Tibial nerve (tissue), 4 donors: Measurements from ENCODE around the gene SMIM24. TPM values are rescaled to one million over a fixed set of nuclear protein-coding genes. Genes with fewer than 3 reads are reported as not detected.

Experiments used
- DNase-seq, 2 donors: peaks; one replicate each; pipeline ENCODE4 v3.0.0-alpha.2; 2019; ENCODE audit warnings: low spot score in 2 of 2
- H3K27ac ChIP-seq, 4 donors: fragments of 200-600 bp; sonication (generic) in 3 of 4; one replicate each; pipeline ENCODE4 v1.5.1; 2017 to 2019; ENCODE audit warnings: mild to moderate bottlenecking in 1 of 4
- H3K27me3 ChIP-seq, 2 donors: fragments of 200-600 bp; sonication (generic) in 1 of 2; one replicate each; pipeline versions ENCODE4 v1.5.1 to v1.6.0; 2017 to 2019
- H3K36me3 ChIP-seq, 3 donors: fragments of 200-600 bp; sonication (generic); one replicate each; pipeline ENCODE4 v1.5.1; 2018 to 2019
- H3K4me1 ChIP-seq, 4 donors: fragments of 200-600 bp; sonication (generic) in 3 of 4; one replicate each; pipeline ENCODE4 v1.5.1; 2017 to 2019
- H3K4me3 ChIP-seq, 4 donors: fragments of 200-600 bp; sonication (generic) in 3 of 4; one replicate each; pipeline ENCODE4 v1.5.1; 2017 to 2019; ENCODE audit warnings: mild to moderate bottlenecking in 1 of 4, moderate library complexity in 1 of 4
- H3K9me3 ChIP-seq, 4 donors: fragments of 200-600 bp; sonication (generic) in 3 of 4; one replicate each; pipeline ENCODE4 v1.5.1; 2017 to 2019
- EP300 ChIP-seq, 2 donors: sonication (generic); formaldehyde crosslinking; IDR thresholded peaks; one replicate each; pipeline ENCODE4 v1.6.1; 2017; ENCODE audit warnings: antibody characterized with exemption in 2 of 2, mild to moderate bottlenecking in 1 of 2
- POLR2A ChIP-seq, 2 donors: fragments of 450-650 bp; IDR thresholded peaks; one replicate each; pipeline ENCODE4 v1.6.1; 2017; ENCODE audit warnings: antibody characterized with exemption in 2 of 2, mild to moderate bottlenecking in 2 of 2, moderate library complexity in 2 of 2
- WGBS, 2 donors: methylation state at CpG; one replicate each; pipeline ENCODE4 v1.1.5; 2018; 5-methylcytosine and 5-hydroxymethylcytosine counted together
- total RNA-seq, 4 donors: library from RNA; depleted of rRNA; stranded (reverse); fragments of >200 nt; gene quantifications; one replicate each; pipeline ENCODE4 v1.1.0, GENCODE V29; 2016
- TF ChIP-seq, protein P1 (sequence below), 5 experiments: fragments of 200-600 bp in 3 of 5; fragments of 450-650 bp in 2 of 5; sonication (generic) in 3 of 5; IDR thresholded peaks; one replicate each; pipeline ENCODE4 v1.5.1; 2016 to 2019; ENCODE audit warnings: antibody characterized with exemption in 5 of 5, mild to moderate bottlenecking in 3 of 5, moderate library complexity in 2 of 5

Gene SMIM24
- total RNA-seq, 4 donors from 2014 or later, result not detected

GRCh38 chr19:3526507-3527237, 46.3 kb upstream of the SMIM24 start:
- no peaks in the 10 kb centered on the region for H3K4me1 ChIP-seq
- WGBS, 2 donors, result 90 to 96% methylated on average over 28 of the region's 28 CpGs

GRCh38 chr19:3524904-3525451, 44.7 kb upstream of the SMIM24 start:
- Histone ChIP-seq H3K4me1 (peaks cover 0 to 3% (median 0%) of the 10 kb centered on the region in 4 donors), H3K36me3 (peaks cover 4 to 81% (median 24%) of the 10 kb centered on the region in 3 donors), H3K9me3 (no peaks in the 10 kb centered on the region), H3K27me3 (no peaks in the 10 kb centered on the region), H3K27ac (no peak overlapping the region), H3K4me3 (no peak overlapping the region)
- TF ChIP-seq POLR2A (IDR thresholded peaks at IDR 0.05) (no peak), EP300 (IDR thresholded peaks at IDR 0.05) (no peak)
- TF ChIP-seq, protein P1, sequence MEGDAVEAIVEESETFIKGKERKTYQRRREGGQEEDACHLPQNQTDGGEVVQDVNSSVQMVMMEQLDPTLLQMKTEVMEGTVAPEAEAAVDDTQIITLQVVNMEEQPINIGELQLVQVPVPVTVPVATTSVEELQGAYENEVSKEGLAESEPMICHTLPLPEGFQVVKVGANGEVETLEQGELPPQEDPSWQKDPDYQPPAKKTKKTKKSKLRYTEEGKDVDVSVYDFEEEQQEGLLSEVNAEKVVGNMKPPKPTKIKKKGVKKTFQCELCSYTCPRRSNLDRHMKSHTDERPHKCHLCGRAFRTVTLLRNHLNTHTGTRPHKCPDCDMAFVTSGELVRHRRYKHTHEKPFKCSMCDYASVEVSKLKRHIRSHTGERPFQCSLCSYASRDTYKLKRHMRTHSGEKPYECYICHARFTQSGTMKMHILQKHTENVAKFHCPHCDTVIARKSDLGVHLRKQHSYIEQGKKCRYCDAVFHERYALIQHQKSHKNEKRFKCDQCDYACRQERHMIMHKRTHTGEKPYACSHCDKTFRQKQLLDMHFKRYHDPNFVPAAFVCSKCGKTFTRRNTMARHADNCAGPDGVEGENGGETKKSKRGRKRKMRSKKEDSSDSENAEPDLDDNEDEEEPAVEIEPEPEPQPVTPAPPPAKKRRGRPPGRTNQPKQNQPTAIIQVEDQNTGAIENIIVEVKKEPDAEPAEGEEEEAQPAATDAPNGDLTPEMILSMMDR (IDR thresholded peaks at IDR 0.05), result no peak
- WGBS, 2 donors, result 90 to 92% methylated on average over 19 to 20 of the region's 20 CpGs
- DNase-seq, result no peak

More at GRCh38 chr19:3526507-3527237, 46.3 kb upstream of the SMIM24 start:
- DNase-seq, result no peak
- H3K27ac ChIP-seq, result no peak overlapping the region
- H3K4me3 ChIP-seq, result no peak overlapping the region
- no peaks in the 10 kb centered on the region for H3K27me3 ChIP-seq
- no peaks in the 10 kb centered on the region for H3K9me3 ChIP-seq
- TF ChIP-seq, protein P1 (IDR thresholded peaks at IDR 0.05), result no peak
- TF ChIP-seq POLR2A (IDR thresholded peaks at IDR 0.05) (no peak), EP300 (IDR thresholded peaks at IDR 0.05) (no peak)
- peaks cover 4 to 79% (median 26%) of the 10 kb centered on the region in 3 donors for H3K36me3 ChIP-seq

- H3K4me1 ChIP-seq, result peaks cover 0 to 6% (median 0%) of the 10 kb centered on the region in 4 donors
- H3K4me3 ChIP-seq, result no peak overlapping the region
- no peak overlapping the region for H3K27ac ChIP-seq
- TF ChIP-seq POLR2A (IDR thresholded peaks at IDR 0.05), result no peak
- TF ChIP-seq, protein P1 (IDR thresholded peaks at IDR 0.05), result no peak
- TF ChIP-seq EP300 (IDR thresholded peaks at IDR 0.05), result no peak
- 90 to 91% methylated on average over 32 to 33 of the region's 33 CpGs for WGBS, 2 donors
- H3K9me3 ChIP-seq, result no peaks in the 10 kb centered on the region
- peaks cover 4 to 88% (median 24%) of the 10 kb centered on the region in 3 donors for H3K36me3 ChIP-seq
- no peak for DNase-seq
- H3K27me3 ChIP-seq, result no peaks in the 10 kb centered on the region
Measured at GRCh38 chr19:3524078-3524842, 43.9 kb upstream of the SMIM24 start.

- TF ChIP-seq, protein P1 (IDR thresholded peaks at IDR 0.05), result no peak
- TF ChIP-seq POLR2A (IDR thresholded peaks at IDR 0.05) (no peak), EP300 (IDR thresholded peaks at IDR 0.05) (no peak)
- peaks cover 0 to 11% (median 0%) of the 10 kb centered on the region in 4 donors for H3K4me1 ChIP-seq
- no peak overlapping the region for H3K4me3 ChIP-seq
- H3K36me3 ChIP-seq, result peaks cover 4 to 95% (median 24%) of the 10 kb centered on the region in 3 donors
- H3K27ac ChIP-seq, result no peak overlapping the region
- WGBS, 2 donors, result 84 to 91% methylated on average over 18 to 21 of the region's 21 CpGs
- no peaks in the 10 kb centered on the region for H3K27me3 ChIP-seq
- no peak for DNase-seq
- H3K9me3 ChIP-seq, result no peaks in the 10 kb centered on the region
Measured at GRCh38 chr19:3523361-3524077, 43.2 kb upstream of the SMIM24 start.
